OCI-LY7 (cell line): Measurements from ENCODE around the gene FHOD3.

Experiments
- CTCF ChIP-seq: fragments of 200-600 bp; sonication (generic); conservative IDR thresholded peaks from 2 replicates; pipeline ENCODE4 v1.5.1; 2014; ENCODE audit warnings: mild to moderate bottlenecking, antibody characterized with exemption, low read length, moderate library complexity, mixed read lengths
- EZH2phosphoT487 ChIP-seq: fragments of 200-600 bp; sonication (generic); IDR thresholded peaks from 2 replicates; pipeline ENCODE4 v1.6.1; 2018; ENCODE audit warnings: low read depth, borderline replicate concordance, mild to moderate bottlenecking, mixed run types, antibody characterized with exemption, low read length, moderate library complexity, mixed read lengths

- TF ChIP-seq CTCF (no peak), EZH2phosphoT487 (no peak)
Observed at GRCh38 chr18:36392164-36392978, 94.9 kb downstream of the FHOD3 start.
